ENCODE measurements around the gene UGT1A7. TPM values are rescaled to one million over a fixed set of nuclear protein-coding genes. Genes with fewer than 3 reads are reported as not detected.

The UGT1A7 gene
- total RNA-seq, 4 donors from 2014 or later = 28.1 to 145 (median 78.5) TPM

DNA sequence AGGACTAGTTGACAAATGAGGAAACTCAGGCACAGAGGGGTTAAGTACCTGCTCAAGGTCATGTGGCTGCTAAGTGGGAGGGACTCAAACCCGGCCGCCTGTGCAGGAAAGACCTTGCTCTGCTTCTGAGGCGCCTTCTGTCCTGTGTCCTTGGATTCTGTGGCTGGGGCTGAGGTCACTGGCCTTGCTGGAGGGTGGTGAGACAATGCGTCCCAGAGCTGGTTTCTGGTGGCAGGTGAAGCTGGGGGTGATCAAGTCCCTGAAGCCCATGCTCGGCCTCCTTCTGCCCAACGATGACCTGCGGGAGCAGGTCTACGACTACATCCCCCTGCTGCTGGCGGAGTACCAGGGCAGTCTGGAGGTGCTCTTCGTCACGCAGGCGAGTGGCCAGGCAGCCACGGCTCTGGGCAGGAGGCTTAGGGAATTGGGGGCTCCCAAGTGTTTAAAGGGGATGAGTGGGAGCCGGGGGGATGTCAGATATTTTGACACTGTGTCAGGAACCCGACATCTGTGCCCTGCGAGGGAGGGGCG, 112.5 kb downstream of the UGT1A7 start:
- no peak for TF ChIP-seq POLR2A (IDR thresholded peaks at IDR 0.05)
- TF ChIP-seq, protein P1, sequence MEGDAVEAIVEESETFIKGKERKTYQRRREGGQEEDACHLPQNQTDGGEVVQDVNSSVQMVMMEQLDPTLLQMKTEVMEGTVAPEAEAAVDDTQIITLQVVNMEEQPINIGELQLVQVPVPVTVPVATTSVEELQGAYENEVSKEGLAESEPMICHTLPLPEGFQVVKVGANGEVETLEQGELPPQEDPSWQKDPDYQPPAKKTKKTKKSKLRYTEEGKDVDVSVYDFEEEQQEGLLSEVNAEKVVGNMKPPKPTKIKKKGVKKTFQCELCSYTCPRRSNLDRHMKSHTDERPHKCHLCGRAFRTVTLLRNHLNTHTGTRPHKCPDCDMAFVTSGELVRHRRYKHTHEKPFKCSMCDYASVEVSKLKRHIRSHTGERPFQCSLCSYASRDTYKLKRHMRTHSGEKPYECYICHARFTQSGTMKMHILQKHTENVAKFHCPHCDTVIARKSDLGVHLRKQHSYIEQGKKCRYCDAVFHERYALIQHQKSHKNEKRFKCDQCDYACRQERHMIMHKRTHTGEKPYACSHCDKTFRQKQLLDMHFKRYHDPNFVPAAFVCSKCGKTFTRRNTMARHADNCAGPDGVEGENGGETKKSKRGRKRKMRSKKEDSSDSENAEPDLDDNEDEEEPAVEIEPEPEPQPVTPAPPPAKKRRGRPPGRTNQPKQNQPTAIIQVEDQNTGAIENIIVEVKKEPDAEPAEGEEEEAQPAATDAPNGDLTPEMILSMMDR (IDR thresholded peaks at IDR 0.05) = no peak
- Histone ChIP-seq H3K4me3 (no peak overlapping the region), H3K4me1 (no peaks in the 10 kb centered on the region), H3K27ac (no peak overlapping the region), H3K36me3 (no peaks in the 10 kb centered on the region), H3K9me3 (no peaks in the 10 kb centered on the region), H3K27me3 (no peaks in the 10 kb centered on the region)
- no peak for DNase-seq
- WGBS, 2 donors = 84 to 100% methylated on average over 1 to 9 of the region's 17 CpGs
- intact Hi-C loops (cut with DNase I) = no loop called here

DNA sequence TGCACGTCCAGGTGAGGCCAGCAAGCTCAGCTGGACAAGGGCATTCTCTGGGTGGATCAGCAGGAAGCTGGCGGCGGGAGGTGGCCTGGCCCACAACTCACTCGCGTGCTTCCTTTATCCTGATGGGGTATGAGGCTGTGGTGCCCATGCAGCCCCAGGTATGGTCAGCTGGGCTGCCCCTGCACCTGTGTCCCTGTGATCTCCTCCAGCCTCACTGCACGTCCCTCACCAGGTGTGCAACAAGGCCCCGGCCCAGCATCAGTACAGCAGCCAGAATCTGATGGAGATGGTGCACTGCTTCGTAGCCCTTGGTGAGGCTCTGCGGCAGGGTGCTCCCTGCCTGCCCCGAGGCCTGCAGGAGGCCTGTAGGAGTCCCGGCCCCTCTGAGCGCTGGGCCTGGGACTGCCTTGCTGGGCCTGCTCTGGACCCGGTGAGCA, 114.1 kb downstream of the UGT1A7 start:
- Histone ChIP-seq H3K9me3 (no peaks in the 10 kb centered on the region), H3K27ac (no peak overlapping the region), H3K27me3 (no peaks in the 10 kb centered on the region), H3K4me1 (no peaks in the 10 kb centered on the region), H3K4me3 (no peak overlapping the region), H3K36me3 (no peaks in the 10 kb centered on the region)
- DNase-seq = no peak
- intact Hi-C loops (cut with DNase I) = no loop called here
- WGBS, 2 donors = 89% methylated on average over 6 of the region's 13 CpGs; no CpG with 5 or more reads in 1 of the 2 donors
- TF ChIP-seq, protein P1 (IDR thresholded peaks at IDR 0.05) = no peak
- TF ChIP-seq POLR2A (IDR thresholded peaks at IDR 0.05) = no peak

DNA sequence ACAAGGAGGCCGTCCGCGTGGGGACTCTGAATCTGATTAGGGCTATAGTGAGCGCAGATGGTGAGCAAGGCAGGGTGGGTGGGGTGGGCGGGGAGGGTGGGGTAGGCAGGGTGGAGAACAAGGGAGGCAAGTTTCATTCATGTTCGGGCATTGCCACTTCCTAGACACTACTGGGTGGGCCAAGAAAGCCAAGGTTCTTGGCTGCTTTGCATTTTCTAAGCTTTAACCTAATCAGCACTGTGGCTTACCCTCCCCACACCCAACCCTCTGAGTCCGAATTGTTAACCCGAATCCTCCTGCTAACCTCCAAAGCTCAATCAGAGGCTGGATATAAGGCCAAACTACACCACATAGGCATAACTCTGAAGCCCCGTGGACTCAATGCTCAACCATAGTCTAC, 114.6 kb downstream of the UGT1A7 start:
- intact Hi-C loops (cut with DNase I) = no loop called here

DNA sequence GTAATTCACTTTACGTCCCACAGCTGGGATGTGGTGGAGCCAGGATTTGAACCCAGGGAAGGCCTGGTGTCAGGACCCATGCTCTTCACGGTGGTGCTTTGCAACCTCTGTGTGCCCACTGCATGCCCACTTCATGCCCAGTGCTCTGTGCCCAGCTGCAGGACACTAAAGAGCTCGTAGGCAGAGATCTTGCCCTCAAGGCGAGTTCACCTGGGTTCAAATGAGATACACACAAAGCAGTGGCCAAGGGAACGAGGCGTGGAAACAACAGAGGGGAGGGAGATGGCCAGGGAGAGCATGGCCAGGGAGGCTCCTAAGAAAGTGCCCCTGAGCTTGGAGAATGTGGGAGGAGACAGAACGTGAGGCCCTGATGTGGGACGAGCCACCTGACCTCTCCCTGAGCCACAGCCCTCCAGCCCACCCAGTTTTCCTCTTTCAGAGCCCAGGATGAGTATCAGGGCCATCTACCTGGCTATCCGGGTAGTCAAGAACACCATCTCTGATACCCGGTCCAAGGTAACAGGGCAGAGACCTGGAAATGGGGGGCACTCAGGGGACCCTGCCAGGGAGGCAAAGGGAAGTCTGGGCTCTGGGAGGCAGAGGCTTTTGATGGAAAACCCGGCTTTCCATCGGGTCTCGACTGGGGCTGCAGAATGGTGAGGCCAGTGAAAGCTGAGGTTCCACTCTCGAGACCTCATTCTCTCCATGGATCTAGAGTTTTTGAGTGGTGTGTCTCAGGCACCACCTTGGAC, 116.8 kb downstream of the UGT1A7 start:
- 74 to 82% methylated on average over 6 to 7 of the region's 14 CpGs for WGBS, 2 donors
- Histone ChIP-seq H3K27ac (no peak overlapping the region), H3K9me3 (no peaks in the 10 kb centered on the region), H3K27me3 (peaks cover 0 to 10% (median 0%) of the 10 kb centered on the region in 4 donors), H3K4me1 (no peaks in the 10 kb centered on the region), H3K4me3 (no peak overlapping the region), H3K36me3 (no peaks in the 10 kb centered on the region)
- no peak for DNase-seq
- intact Hi-C loops (cut with DNase I) = no loop called here
- TF ChIP-seq POLR2A (IDR thresholded peaks at IDR 0.05) = no peak
- TF ChIP-seq, protein P1 (IDR thresholded peaks at IDR 0.05) = no peak

More for the DNA sequence above, 114.6 kb downstream of the UGT1A7 start:
- no peak overlapping the region for H3K27ac ChIP-seq
- no peaks in the 10 kb centered on the region for H3K36me3 ChIP-seq
- no peak for DNase-seq
- no peak overlapping the region for H3K4me3 ChIP-seq
- TF ChIP-seq, protein P1 (IDR thresholded peaks at IDR 0.05) = no peak
- no peak for TF ChIP-seq POLR2A (IDR thresholded peaks at IDR 0.05)
- 62 to 74% methylated on average over 6 to 9 of the region's 9 CpGs for WGBS, 2 donors
- no peaks in the 10 kb centered on the region for H3K9me3 ChIP-seq
- H3K4me1 ChIP-seq = no peaks in the 10 kb centered on the region
- no peaks in the 10 kb centered on the region for H3K27me3 ChIP-seq

DNA sequence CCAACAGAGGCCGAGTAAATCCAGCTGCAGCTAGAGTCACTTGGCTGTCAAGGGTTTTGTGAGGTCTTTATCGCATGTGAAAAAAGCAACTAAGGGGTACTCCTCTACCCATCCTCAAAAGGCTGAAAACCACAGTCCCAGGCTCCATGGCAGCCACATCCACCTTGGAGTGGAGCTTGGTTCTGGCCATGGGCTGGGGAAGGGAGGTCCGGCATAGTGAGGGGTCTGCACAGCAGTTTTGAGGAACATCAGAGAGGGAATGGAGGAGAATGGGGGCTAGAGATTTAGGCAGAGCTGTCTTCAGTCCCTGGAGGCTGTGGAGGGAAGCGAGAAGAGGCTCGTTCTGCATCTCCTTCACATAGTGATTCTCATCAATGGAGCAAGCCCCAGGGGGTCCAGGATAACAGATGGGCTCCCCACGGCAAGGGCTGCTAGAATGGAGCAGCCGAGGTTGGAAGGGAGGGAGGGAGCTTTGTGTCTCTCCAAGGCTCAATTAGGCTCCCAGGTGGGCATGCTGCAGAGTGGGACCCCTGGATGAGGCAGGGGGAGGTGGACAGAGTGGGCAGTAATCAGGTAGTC, 117.5 kb downstream of the UGT1A7 start:
- Histone ChIP-seq H3K27ac (no peak overlapping the region), H3K4me3 (no peak overlapping the region), H3K36me3 (no peaks in the 10 kb centered on the region), H3K27me3 (peaks cover 0 to 15% (median 0%) of the 10 kb centered on the region in 4 donors), H3K4me1 (no peaks in the 10 kb centered on the region), H3K9me3 (no peaks in the 10 kb centered on the region)
- TF ChIP-seq, protein P1 (IDR thresholded peaks at IDR 0.05) = no peak
- no peak for TF ChIP-seq POLR2A (IDR thresholded peaks at IDR 0.05)
- no peak for DNase-seq
- 64 to 70% methylated on average over 7 of the region's 7 CpGs for WGBS, 2 donors
- intact Hi-C loops (cut with DNase I) = no loop called here

Data from esophagus squamous epithelium (tissue), 5 donors.